Measurements from ENCODE around the gene UBXN4.

- TF ChIP-seq FOXM1 (IDR thresholded peaks at IDR 0.05; ENCODE audit: low read depth) (no peak), POLR2AphosphoS5 (IDR thresholded peaks at IDR 0.05; ENCODE audit: low read depth, low read length) (no peak), USF2 (IDR thresholded peaks at IDR 0.05; ENCODE audit: borderline replicate concordance, low read depth, low read length) (no peak), CTCF (IDR thresholded peaks at IDR 0.05) (no peak), SIN3A (IDR thresholded peaks at IDR 0.05; ENCODE audit: borderline replicate concordance, low read depth, low read length) (no peak)
Measured at GRCh38 chr2:135826544-135826943, 84.9 kb downstream of the UBXN4 start.
